ENCODE measurements around the gene LIN7B. TPM values are rescaled to one million over a fixed set of nuclear protein-coding genes. Genes with fewer than 3 reads are reported as not detected.

LIN7B gene
- total and polyA plus RNA-seq, 9 of the 15 experiments (the other 6 are each of a cell fraction or from before 2014, with no cell fraction given): 0.89 to 15.7 (median 4.0) TPM

- TF ChIP-seq COPS2 (conservative IDR thresholded peaks at IDR 0.05) (no peak), MAFF (IDR thresholded peaks at IDR 0.05; ENCODE audit: low read length) (no peak), TAL1 (IDR thresholded peaks at IDR 0.05) (no peak), JUNB (CRISPR knock-in tag; conservative IDR thresholded peaks at IDR 0.05) (no peak), POLR2B (IDR thresholded peaks at IDR 0.05; ENCODE audit: low read depth, partially characterized antibody) (peak; percentile 79), NRF1 (conservative IDR thresholded peaks at IDR 0.05 in 1 of 2, IDR thresholded peaks at IDR 0.05 in 1 of 2) (peak; percentile 84 to 87), SMAD2 (IDR thresholded peaks at IDR 0.05; ENCODE audit: low read depth, low read length) (no peak), ZNF583 (CRISPR knock-in tag; IDR thresholded peaks at IDR 0.05) (no peak), YY1 (IDR thresholded peaks at IDR 0.05; ENCODE audit: borderline replicate concordance in 1 of 3, control insufficient read depth in 1 of 3, extremely low read depth in 1 of 3, insufficient read depth in 3 of 3, insufficient read length in 1 of 3, insufficient replicate concordance in 2 of 3, low read depth in 1 of 3, low read length in 2 of 3) (peak in 1 of 3 experiments; percentile 32), KAT8 (IDR thresholded peaks at IDR 0.05; ENCODE audit: low read depth) (no peak), ZNF76 (CRISPR knock-in tag; IDR thresholded peaks at IDR 0.05; ENCODE audit: borderline replicate concordance) (no peak), NCOA1 (IDR thresholded peaks at IDR 0.05; ENCODE audit: low read depth) (no peak), ZNF445 (CRISPR knock-in tag; IDR thresholded peaks at IDR 0.05; ENCODE audit: low read depth) (no peak), GABPB1 (CRISPR knock-in tag; IDR thresholded peaks at IDR 0.05) (no peak), ZNF263 (CRISPR knock-in tag; IDR thresholded peaks at IDR 0.05; ENCODE audit: borderline replicate concordance) (peak; percentile 61), HDAC2 (IDR thresholded peaks at IDR 0.05) (0 out of 2 replicates have a peak, but pooled peaks have one; percentile 31), EP300 (IDR thresholded peaks at IDR 0.05; ENCODE audit: low read length) (no peak), SP2 (IDR thresholded peaks at IDR 0.05; ENCODE audit: extremely low read depth, low read depth, low read length, poor library complexity, severe bottlenecking) (no peak), YBX1 (IDR thresholded peaks at IDR 0.05) (no peak)
- TF ChIP-seq, protein P1, sequence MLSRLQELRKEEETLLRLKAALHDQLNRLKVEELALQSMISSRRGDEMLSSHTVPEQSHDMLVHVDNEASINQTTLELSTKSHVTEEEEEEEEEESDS (CRISPR knock-in tag; IDR thresholded peaks at IDR 0.05): no peak
- TF ChIP-seq, protein P2, sequence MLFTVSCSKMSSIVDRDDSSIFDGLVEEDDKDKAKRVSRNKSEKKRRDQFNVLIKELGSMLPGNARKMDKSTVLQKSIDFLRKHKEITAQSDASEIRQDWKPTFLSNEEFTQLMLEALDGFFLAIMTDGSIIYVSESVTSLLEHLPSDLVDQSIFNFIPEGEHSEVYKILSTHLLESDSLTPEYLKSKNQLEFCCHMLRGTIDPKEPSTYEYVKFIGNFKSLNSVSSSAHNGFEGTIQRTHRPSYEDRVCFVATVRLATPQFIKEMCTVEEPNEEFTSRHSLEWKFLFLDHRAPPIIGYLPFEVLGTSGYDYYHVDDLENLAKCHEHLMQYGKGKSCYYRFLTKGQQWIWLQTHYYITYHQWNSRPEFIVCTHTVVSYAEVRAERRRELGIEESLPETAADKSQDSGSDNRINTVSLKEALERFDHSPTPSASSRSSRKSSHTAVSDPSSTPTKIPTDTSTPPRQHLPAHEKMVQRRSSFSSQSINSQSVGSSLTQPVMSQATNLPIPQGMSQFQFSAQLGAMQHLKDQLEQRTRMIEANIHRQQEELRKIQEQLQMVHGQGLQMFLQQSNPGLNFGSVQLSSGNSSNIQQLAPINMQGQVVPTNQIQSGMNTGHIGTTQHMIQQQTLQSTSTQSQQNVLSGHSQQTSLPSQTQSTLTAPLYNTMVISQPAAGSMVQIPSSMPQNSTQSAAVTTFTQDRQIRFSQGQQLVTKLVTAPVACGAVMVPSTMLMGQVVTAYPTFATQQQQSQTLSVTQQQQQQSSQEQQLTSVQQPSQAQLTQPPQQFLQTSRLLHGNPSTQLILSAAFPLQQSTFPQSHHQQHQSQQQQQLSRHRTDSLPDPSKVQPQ (CRISPR knock-in tag; IDR thresholded peaks at IDR 0.05; ENCODE audit: borderline replicate concordance): no peak
- TF ChIP-seq, protein P3, sequence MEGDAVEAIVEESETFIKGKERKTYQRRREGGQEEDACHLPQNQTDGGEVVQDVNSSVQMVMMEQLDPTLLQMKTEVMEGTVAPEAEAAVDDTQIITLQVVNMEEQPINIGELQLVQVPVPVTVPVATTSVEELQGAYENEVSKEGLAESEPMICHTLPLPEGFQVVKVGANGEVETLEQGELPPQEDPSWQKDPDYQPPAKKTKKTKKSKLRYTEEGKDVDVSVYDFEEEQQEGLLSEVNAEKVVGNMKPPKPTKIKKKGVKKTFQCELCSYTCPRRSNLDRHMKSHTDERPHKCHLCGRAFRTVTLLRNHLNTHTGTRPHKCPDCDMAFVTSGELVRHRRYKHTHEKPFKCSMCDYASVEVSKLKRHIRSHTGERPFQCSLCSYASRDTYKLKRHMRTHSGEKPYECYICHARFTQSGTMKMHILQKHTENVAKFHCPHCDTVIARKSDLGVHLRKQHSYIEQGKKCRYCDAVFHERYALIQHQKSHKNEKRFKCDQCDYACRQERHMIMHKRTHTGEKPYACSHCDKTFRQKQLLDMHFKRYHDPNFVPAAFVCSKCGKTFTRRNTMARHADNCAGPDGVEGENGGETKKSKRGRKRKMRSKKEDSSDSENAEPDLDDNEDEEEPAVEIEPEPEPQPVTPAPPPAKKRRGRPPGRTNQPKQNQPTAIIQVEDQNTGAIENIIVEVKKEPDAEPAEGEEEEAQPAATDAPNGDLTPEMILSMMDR (IDR thresholded peaks at IDR 0.05 in 2 of 3, conservative IDR thresholded peaks at IDR 0.05 in 1 of 3; ENCODE audit: insufficient read depth in 2 of 3, low read depth in 1 of 3, low read length in 3 of 3): no peak
These were observed 14.5 kb downstream of the LIN7B start (continued) for GRCh38 chr19:49128545-49129237.
